NCI-H1417 treated with DMSO at 0.1 percent for 48 hours (cell line): ENCODE results near the gene CAMTA1.

Experiments
- DNase-seq: peaks from one replicate; lab custom pipeline; 2025; lab: John Stamatoyannopoulos, UW

Gene CAMTA1

GRCh38 chr1:7638078-7638477, 852.8 kb downstream of the CAMTA1 start:
- no peak for DNase-seq

DNA sequence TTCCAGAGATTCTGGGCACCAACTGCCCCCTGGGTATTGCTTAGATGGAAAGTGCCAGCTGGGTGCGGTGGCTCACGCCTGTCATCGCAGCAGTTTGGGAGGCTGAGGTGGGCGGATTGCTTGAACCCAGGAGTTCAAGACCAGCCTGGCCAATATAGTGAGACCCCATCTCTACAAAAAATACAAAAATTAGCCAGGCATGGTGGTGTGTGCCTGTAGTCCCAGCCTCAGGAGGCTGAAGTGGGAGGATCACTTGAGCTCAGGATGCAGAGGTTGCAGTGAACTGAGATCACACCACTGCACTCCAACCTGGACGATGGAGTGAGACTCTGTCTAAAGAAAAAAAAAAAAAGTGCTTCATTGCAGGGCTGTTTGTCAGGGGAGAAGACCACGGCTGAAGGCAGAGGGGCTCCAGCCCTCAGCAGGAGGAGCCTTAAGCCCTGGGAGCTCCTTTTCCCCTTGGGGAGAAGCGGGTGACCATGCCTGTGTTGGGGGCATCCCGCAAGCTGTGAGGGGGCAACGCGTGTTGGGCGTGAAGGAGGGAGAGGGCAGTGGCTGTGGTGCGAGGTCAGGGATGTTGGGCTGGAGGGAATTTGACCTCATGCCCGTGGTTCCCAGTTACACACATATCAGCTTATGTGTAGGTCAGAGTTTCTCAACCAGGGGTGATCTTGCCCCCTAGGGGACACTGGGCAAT, 854.3 kb downstream of the CAMTA1 start:
- no peak for DNase-seq

DNA sequence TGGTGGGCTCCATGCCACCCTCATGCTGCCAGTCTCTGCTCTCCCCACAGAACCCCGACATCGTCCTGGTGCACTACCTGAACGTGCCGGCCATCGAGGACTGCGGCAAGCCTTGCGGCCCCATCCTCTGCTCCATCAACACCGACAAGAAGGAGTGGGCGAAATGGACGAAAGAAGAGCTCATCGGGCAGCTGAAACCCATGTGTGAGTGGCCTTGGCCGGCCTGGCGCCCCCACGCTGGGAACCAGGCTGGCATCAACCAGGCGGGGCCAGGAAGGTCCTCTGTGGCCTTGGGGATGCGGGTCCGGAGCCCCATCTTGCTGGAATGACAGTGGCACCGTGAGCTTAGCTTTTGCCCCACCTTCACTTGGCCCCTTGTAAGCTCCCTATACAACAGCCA, 855.1 kb downstream of the CAMTA1 start:
- DNase-seq, result no peak

DNA sequence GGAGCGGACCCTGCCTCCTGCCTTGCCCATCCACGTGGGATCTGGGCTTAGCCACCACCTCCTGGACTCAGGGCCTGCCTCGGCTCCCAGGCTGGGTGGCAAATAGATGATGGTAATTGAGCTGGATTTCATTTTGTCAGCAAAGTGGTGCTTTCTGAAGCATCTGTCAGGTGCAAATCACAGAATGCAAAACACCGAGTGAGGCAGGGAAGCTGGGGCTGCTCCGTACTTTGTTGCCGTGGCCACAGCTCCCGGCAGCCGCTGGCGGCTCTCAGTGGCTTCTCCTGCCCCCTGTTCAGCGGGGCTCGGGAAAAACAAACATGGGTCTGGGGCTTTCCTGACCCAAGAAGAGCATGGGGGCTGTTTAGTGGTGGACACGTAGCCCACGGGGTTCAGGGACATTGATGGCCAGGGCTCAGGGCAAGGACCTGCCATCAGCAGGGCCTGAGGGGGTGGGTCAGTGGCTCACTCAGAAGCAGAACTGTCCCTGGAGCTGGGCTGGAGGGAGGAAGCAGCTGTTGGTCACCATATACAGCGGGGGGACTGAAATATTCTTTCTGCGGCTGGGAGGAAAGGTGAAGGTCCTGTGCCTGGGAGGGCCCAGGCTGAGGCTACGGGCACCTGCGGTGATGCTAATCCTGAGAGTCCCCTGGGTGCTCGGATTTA, 855.8 kb downstream of the CAMTA1 start:
- DNase-seq, result no peak

GRCh38 chr1:7641587-7642417, 856.5 kb downstream of the CAMTA1 start:
- no peak for DNase-seq

GRCh38 chr1:7642418-7642704, 857.1 kb downstream of the CAMTA1 start:
- DNase-seq, result no peak

DNA sequence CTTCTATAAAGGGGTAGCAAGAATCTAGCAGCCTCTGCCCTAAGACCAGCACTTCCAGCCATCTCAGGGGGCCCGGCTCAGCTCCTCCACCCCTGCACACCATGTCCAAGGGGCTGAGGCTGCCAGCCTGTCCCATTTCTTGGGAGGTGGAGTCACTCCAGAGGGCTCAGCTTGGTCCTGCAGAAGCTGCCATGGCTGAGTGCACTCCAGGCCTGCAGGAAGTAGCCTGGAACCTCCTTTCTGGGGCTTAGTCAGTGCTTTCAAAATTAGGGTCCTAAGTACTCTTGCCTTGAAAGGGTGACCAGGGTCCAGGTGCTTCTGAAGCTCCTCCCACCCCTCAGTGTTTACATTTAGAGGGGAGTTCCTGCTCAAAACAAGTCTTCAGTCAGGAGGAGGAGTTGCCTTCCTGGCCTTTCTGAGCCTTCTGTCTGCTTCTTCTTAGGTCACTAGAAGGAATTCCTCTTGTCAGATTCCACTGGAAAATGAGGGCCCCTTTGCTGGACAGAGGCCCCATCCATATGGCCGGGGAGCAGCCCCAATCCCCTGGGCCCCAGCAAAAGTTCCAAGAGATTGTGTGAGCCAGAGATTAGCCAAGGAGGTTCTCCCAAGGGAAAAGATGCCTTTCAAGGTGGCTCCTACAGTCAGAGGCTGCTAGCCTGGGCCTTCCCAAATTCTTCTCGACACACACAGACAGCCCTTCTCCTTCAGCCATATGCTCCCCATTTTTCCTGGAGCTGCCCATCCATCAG, 857.7 kb downstream of the CAMTA1 start:
- no peak for DNase-seq

DNA sequence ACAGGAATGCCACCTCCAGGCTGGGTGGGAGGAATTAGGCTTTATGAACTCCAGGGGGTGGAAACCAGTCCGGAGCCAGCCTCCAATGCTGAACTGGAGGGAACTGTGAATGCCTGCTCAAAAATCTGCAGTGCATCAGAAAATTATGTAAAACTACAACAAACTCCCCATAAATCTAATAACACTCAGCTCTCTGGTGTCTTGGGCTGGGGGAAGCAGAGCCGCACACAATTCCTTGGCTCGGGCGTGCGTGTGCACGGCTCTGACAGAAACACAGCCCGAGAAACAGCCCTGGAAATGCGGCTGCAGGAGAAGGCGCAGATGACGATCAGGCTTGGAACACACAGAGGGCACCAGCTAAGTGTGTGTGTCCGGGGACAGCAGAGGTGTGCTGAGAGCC, 858.3 kb downstream of the CAMTA1 start:
- DNase-seq, result no peak

DNA sequence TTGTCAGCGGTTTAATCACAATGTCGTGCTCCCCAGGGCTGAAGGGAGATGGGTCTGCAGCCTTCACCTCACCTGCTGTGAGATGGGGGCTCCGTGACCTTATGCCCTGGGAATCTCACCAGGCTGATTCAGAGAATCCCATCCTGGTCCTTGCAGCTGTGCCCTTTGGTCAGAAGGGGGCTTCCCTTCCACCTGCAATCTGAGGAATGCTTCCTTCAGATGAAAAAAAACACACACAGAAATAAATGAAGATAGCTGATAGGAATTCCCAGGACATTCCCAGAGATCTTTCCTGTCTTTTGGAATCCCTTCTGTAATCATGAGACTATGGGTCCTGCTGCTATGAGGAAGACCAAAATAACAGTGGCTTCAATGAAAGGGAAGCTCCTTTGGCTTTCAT, 858.8 kb downstream of the CAMTA1 start:
- no peak for DNase-seq

- DNase-seq, result no peak
Observed at GRCh38 chr1:7644961-7645750, 859.9 kb downstream of the CAMTA1 start.

- DNase-seq, result no peak
Observed at GRCh38 chr1:7645751-7646048, 860.4 kb downstream of the CAMTA1 start.

DNA sequence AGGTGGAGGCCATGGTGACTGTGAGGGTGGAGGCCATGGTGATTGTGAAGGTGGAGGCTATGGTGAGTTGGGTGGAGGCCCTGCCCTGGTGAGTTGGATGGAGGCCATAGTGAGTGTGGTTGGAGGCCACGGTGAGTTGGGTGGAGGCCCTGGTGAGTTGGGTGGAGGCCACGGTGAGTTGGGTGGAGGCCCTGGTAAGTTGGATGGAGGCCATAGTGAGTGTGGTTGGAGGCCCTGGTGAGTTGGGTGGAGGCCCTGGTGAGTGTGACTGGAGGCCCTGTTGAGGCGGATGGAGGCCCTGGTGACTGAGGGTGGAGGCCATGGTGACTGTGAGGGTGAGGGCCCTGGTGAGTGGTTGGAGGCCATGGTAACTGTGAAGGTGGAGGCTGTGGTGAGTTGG, 860.9 kb downstream of the CAMTA1 start:
- no peak for DNase-seq

- DNase-seq, result no peak
Observed at GRCh38 chr1:7646981-7647901, 862.0 kb downstream of the CAMTA1 start.

DNA sequence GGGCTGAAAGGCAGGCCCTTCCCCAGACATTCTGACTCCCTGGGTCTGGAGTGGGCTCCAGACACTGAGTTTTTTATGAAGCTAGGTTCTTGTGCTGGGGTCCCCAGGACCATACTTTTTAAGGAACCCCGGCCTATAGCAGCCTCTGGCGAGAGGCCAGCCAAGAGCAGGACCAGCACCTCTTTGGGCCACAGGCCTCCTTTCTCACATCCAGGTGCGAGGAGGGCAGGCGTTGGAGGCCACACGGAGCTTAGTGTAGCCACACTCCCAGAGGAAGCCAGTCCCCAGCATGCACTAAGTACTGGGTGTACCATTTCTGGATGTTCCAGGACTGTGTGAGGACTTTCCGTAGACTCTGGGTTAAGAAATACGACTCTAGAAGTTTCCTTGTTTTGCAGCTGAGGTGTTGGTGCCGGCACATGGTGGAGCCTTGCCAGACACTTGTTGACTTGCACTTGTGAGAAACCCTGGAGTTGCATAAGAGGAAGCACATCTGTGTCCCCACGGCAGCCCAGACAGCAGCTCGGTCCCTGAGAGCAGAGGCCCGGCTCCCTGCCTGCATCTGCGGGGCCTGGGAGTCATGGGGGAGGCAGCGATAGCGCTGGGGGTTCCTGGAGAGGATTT, 863.6 kb downstream of the CAMTA1 start:
- DNase-seq, result no peak

GRCh38 chr1:7650801-7651200, 865.5 kb downstream of the CAMTA1 start:
- DNase-seq, result peak; percentile 29

- peak; percentile 34 for DNase-seq
Observed at GRCh38 chr1:7651203-7651602, 865.9 kb downstream of the CAMTA1 start.

DNA sequence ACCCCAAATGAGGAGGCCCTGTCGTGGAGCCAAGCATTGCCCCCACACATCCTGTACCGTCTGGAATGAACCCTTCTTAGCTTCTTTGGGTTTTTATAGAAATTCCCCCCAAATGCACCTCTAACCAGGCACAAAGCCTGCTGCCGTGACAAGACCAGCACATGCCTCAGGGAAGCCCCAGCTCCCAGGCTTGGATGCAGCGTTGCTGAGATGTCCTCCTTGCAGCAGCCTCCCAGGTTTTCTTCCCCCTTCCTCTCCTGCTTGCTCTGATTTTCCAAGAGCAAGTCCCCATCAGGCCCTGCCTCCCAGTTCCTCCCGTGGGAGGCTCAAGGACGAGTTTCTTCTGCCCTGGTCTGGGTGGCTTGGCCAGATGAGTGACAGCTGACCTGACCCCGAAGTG, 866.8 kb downstream of the CAMTA1 start:
- DNase-seq, result no peak

DNA sequence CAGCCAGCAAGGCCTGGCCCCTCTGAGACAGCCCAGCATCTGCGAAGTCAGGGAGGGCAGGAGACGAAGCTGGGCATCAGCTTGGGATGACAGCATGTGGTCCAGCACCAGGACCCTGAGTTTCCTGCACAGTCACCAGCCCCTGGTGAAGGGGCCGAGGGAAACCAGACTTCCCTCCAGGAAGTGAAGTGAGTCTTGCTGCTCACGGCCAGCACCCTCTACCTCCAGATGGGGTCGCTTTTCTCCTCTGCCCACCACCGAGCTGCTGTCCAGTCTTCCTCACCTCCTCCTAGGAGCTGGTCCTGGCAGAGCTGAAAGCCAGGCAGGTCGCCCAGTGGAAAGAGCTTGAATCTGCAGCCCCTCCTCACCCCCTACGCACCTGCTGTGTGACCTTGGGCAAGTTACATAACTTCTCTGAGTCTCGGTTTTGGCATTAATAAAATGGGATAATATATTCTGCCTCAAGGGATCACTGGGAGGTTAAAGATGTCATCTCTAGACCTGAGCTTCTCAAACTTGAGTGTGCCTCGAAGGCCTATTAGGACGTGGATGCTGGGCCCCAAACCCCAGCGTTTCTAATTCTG, 867.4 kb downstream of the CAMTA1 start:
- no peak for DNase-seq

- no peak for DNase-seq
Observed at GRCh38 chr1:7654725-7655124, 869.5 kb downstream of the CAMTA1 start.

- no peak for DNase-seq
Observed at GRCh38 chr1:7655354-7655753, 870.1 kb downstream of the CAMTA1 start.
